NB4 (cell line): Measurements from ENCODE around the gene CCDC34.

Source experiments
- DNase-seq: peaks from one replicate; pipeline ENCODE4 v3.0.0; 2010; ENCODE audit warnings: low read depth
- H3K4me3 ChIP-seq: one replicate; pipeline ENCODE4 v1.5.1; 2011; ENCODE audit warnings: mild to moderate bottlenecking, low read depth, low read length, moderate library complexity
- CTCF ChIP-seq: IDR thresholded peaks from one replicate; pipeline ENCODE4 v1.5.1; 2012; ENCODE audit warnings: low read depth, low read length
- MAX ChIP-seq: IDR thresholded peaks from 2 replicates; pipeline ENCODE4 v1.6.1; 2011; ENCODE audit warnings: low read depth, low read length
- MYC ChIP-seq: IDR thresholded peaks from 2 replicates; pipeline ENCODE4 v1.6.1; 2011; ENCODE audit warnings: low read depth, low read length
- POLR2A ChIP-seq: IDR thresholded peaks from 2 replicates; pipeline ENCODE4 v1.6.1; 2011; ENCODE audit warnings: mild to moderate bottlenecking; ENCODE audit not compliant: insufficient read length; ENCODE audit errors: extremely low read depth

Gene CCDC34

GRCh38 chr11:27409049-27409448 is 46.0 kb upstream of the CCDC34 start:
- TF ChIP-seq MAX (no peak), MYC (no peak), POLR2A (no peak), CTCF (no peak)
- no peak overlapping the region for H3K4me3 ChIP-seq
- no peak for DNase-seq

- H3K4me3 ChIP-seq: no peak overlapping the region
- no peak for TF ChIP-seq CTCF
- no peak for TF ChIP-seq POLR2A
- no peak for TF ChIP-seq MYC
- TF ChIP-seq MAX: no peak
- no peak for DNase-seq
These were observed 45.3 kb upstream of the CCDC34 start for GRCh38 chr11:27408246-27408800.

- DNase-seq: no peak
- TF ChIP-seq MAX (no peak), MYC (no peak), POLR2A (no peak), CTCF (no peak)
- no peak overlapping the region for H3K4me3 ChIP-seq
These were observed 43.7 kb upstream of the CCDC34 start for GRCh38 chr11:27406498-27407354.

DNA sequence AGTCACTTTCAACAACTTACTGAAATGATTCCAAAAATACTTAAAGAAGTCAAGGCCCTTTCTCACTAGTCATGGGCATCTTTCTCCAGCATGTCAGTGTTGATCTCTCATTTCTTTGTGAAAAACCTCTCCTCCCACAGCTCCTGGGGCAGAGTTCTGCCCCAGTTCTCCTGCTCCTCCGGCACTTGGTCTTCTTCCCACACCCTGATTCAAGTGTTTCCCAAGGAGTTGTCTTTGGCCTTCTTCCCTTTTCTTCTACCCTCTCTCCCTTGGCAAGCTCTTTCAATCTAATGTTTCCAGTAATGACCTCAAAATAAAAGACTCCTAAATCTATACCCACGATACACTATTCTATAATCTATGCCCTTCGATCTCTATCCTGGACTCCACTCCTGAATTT is 42.1 kb upstream of the CCDC34 start:
- DNase-seq: no peak
- H3K4me3 ChIP-seq: no peak overlapping the region
- TF ChIP-seq CTCF: no peak
- TF ChIP-seq MYC: no peak
- TF ChIP-seq MAX: no peak
- TF ChIP-seq POLR2A: no peak

GRCh38 chr11:27404427-27404826 is 41.4 kb upstream of the CCDC34 start:
- no peak for TF ChIP-seq MYC
- TF ChIP-seq CTCF: no peak
- no peak for TF ChIP-seq MAX
- no peak for TF ChIP-seq POLR2A
- no peak overlapping the region for H3K4me3 ChIP-seq
- DNase-seq: no peak
